DND-41 (cell line): ENCODE data around the gene BCKDK.

ENCODE experiments used
- ATAC-seq: fragments of 200-7000 bp; cut with Tn5 transposase; 3 replicates; pipeline ENCODE4 v1.9.1; 2021; ENCODE audit warnings: low read depth; ENCODE audit not compliant: insufficient read depth
- DNase-seq: peaks from one replicate; pipeline ENCODE4 v3.0.0-alpha.2; 2020
- H2AFZ ChIP-seq: 2 replicates; pipeline ENCODE4 v1.6.0; 2012; ENCODE audit warnings: low read depth, low read length
- H3K27ac ChIP-seq: 2 replicates; pipeline ENCODE4 v1.5.1; 2012; ENCODE audit warnings: low read length, inconsistent platforms
- H3K27me3 ChIP-seq: fragments of 200-600 bp; sonication (generic); 2 replicates; pipeline ENCODE4 v1.6.0; 2012; ENCODE audit warnings: low read length, mild to moderate bottlenecking, inconsistent platforms; ENCODE audit not compliant: insufficient read depth, poor library complexity
- H3K36me3 ChIP-seq: 2 replicates; pipeline ENCODE4 v1.5.1; 2012; ENCODE audit warnings: low read length, inconsistent platforms; ENCODE audit not compliant: insufficient read depth
- H3K4me1 ChIP-seq: 2 replicates; pipeline ENCODE4 v1.5.1; 2012; ENCODE audit warnings: mild to moderate bottlenecking, low read length; ENCODE audit not compliant: insufficient read depth
- H3K4me2 ChIP-seq: 2 replicates; pipeline ENCODE4 v1.6.0; 2012; ENCODE audit warnings: mild to moderate bottlenecking, moderate library complexity, low read length, inconsistent platforms; ENCODE audit not compliant: insufficient read depth
- H3K4me3 ChIP-seq, 2 experiments: fragments of 200-600 bp in 1 of 2; shearing (Covaris generic) in 1 of 2; 2 replicates each; pipeline ENCODE4 v1.5.1; 2012 to 2016; ENCODE audit warnings: inconsistent platforms in 2 of 2, low read length in 2 of 2, mild to moderate bottlenecking in 2 of 2, low read depth in 1 of 2, moderate library complexity in 1 of 2
- H3K79me2 ChIP-seq: 2 replicates; pipeline ENCODE4 v1.6.0; 2012; ENCODE audit warnings: low read length, inconsistent platforms; ENCODE audit not compliant: insufficient read depth
- H3K9ac ChIP-seq: 2 replicates; pipeline ENCODE4 v1.6.0; 2012; ENCODE audit warnings: low read depth, mild to moderate bottlenecking, inconsistent platforms, low read length, moderate library complexity
- H3K9me3 ChIP-seq: 2 replicates; pipeline ENCODE4 v1.5.1; 2012; ENCODE audit warnings: low read length, moderate library complexity, mild to moderate bottlenecking, inconsistent platforms; ENCODE audit not compliant: insufficient read depth, severe bottlenecking
- H4K20me1 ChIP-seq: 2 replicates; pipeline ENCODE4 v1.6.0; 2012; ENCODE audit warnings: low read length; ENCODE audit not compliant: insufficient read depth
- CTCF ChIP-seq: IDR thresholded peaks from 2 replicates; pipeline ENCODE4 v1.5.1; 2012; ENCODE audit warnings: borderline replicate concordance, low read length, moderate library complexity, mild to moderate bottlenecking; ENCODE audit not compliant: poor library complexity, severe bottlenecking; ENCODE audit errors: extremely low read depth
- EZH2 ChIP-seq: IDR thresholded peaks from 3 replicates; pipeline ENCODE4 v1.6.1; 2012; ENCODE audit warnings: borderline replicate concordance, low read depth, mild to moderate bottlenecking, moderate library complexity, low read length, inconsistent platforms; ENCODE audit not compliant: severe bottlenecking

The BCKDK gene

DNA sequence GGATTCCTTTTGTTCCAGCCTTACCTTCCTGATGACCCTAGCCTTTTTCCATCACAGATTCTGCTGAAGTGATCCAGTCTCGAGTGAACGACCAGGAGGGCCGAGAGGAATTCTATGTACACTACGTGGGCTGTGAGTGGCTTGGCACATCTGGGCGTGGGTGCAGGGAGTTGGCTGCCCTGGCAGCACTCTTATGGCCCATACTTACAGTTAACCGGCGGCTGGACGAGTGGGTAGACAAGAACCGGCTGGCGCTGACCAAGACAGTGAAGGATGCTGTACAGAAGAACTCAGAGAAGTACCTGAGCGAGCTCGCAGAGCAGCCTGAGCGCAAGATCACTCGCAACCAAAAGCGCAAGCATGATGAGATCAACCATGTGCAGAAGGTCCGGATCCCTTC, 11.9 kb downstream of the BCKDK start:
- H4K20me1 ChIP-seq: peaks cover 16% of the 10 kb centered on the region
- H3K4me1 ChIP-seq: peaks cover 29% of the 10 kb centered on the region
- H2AFZ ChIP-seq: no peak overlapping the region
- no peak overlapping the region for H3K27ac ChIP-seq
- DNase-seq (no peak), ATAC-seq (no peak)
- H3K4me2 ChIP-seq: no peak overlapping the region
- no peak overlapping the region for H3K4me3 ChIP-seq
- no peaks in the 10 kb centered on the region for H3K27me3 ChIP-seq
- H3K36me3 ChIP-seq: peaks cover 54% of the 10 kb centered on the region
- no peak for TF ChIP-seq CTCF
- TF ChIP-seq EZH2: no peak
- peaks cover 34% of the 10 kb centered on the region for H3K79me2 ChIP-seq
- no peak overlapping the region for H3K9ac ChIP-seq
- no peaks in the 10 kb centered on the region for H3K9me3 ChIP-seq

DNA sequence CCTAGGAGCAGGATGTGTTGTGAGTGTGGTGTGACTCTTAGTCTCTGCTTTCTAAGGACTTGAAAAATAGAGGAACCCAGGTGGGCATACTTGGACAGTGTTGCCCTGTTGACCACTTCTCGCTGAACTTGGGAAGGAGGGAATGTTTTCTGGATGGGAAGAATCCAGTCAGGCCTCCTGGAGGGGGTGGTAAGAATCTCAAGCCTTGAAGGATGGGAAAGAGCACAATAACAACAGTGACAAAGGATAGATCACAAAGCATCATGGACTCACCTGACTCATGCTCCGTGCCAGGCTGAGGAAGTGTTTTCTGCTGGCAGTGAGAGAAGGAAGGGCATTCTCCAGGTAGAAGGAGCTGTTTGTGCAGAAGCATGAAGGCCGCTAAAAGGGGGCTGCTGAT, 17.7 kb downstream of the BCKDK start:
- Histone ChIP-seq H3K36me3 (peaks cover 66% of the 10 kb centered on the region), H3K27ac (no peak overlapping the region), H2AFZ (no peak overlapping the region), H3K79me2 (no peaks in the 10 kb centered on the region), H3K27me3 (no peaks in the 10 kb centered on the region), H3K9me3 (no peaks in the 10 kb centered on the region), H3K4me3 (no peak overlapping the region), H4K20me1 (no peaks in the 10 kb centered on the region), H3K4me2 (no peak overlapping the region), H3K4me1 (no peaks in the 10 kb centered on the region), H3K9ac (no peak overlapping the region)
- ATAC-seq: no peak
- no peak for TF ChIP-seq CTCF
- TF ChIP-seq EZH2: no peak
- no peak for DNase-seq

- ATAC-seq (no peak), DNase-seq (no peak)
- Histone ChIP-seq H3K9me3 (no peaks in the 10 kb centered on the region), H3K9ac (no peak overlapping the region), H3K27me3 (no peaks in the 10 kb centered on the region), H4K20me1 (no peaks in the 10 kb centered on the region), H3K27ac (no peak overlapping the region), H3K4me3 (no peak overlapping the region), H3K4me1 (no peaks in the 10 kb centered on the region), H3K4me2 (no peak overlapping the region), H2AFZ (no peak overlapping the region), H3K79me2 (no peaks in the 10 kb centered on the region), H3K36me3 (peaks cover 65% of the 10 kb centered on the region)
- no peak for TF ChIP-seq EZH2
- no peak for TF ChIP-seq CTCF
Observed at GRCh38 chr16:31127182-31127581, 19.0 kb downstream of the BCKDK start.
